Mucosa of rectum (tissue), 2 donors: ENCODE measurements around the gene DLGAP1.

Source experiments
- H3K27ac ChIP-seq, 2 donors: one replicate each; pipeline ENCODE4 v1.7.0; 2013; ENCODE audit warnings: inconsistent platforms in 2 of 2, low read depth in 2 of 2, low read length in 2 of 2
- H3K27me3 ChIP-seq, 2 donors: one replicate each; pipeline ENCODE4 v1.7.0; 2013; ENCODE audit warnings: low read length in 2 of 2; ENCODE audit not compliant: control insufficient read depth in 2 of 2, insufficient read depth in 2 of 2
- H3K36me3 ChIP-seq, 2 donors: one replicate each; pipeline ENCODE4 v1.7.0; 2013; ENCODE audit warnings: low read length in 2 of 2; ENCODE audit not compliant: control insufficient read depth in 2 of 2, insufficient read depth in 2 of 2
- H3K4me1 ChIP-seq, 2 donors: one replicate each; pipeline ENCODE4 v1.7.0; 2013; ENCODE audit warnings: low read length in 2 of 2, mild to moderate bottlenecking in 1 of 2; ENCODE audit not compliant: control insufficient read depth in 2 of 2, insufficient read depth in 2 of 2
- H3K4me3 ChIP-seq, 2 donors: one replicate each; pipeline ENCODE4 v1.7.0; 2013; ENCODE audit warnings: low read length in 2 of 2
- H3K9ac ChIP-seq, 2 donors: one replicate each; pipeline ENCODE4 v1.7.0; 2013; ENCODE audit warnings: low read length in 2 of 2, low read depth in 1 of 2, mild to moderate bottlenecking in 1 of 2
- H3K9me3 ChIP-seq, 2 donors: one replicate each; pipeline ENCODE4 v1.7.0; 2013; ENCODE audit warnings: low read length in 2 of 2; ENCODE audit not compliant: control insufficient read depth in 2 of 2
- donor health status: healthy.
- donor health status: Normal muscosa, but diverticular disease.

The DLGAP1 gene

GRCh38 chr18:3901042-3901441 is 554.1 kb downstream of the DLGAP1 start:
- H3K4me1 ChIP-seq: no peaks in the 10 kb centered on the region
- H3K27ac ChIP-seq: no peak overlapping the region
- no peaks in the 10 kb centered on the region for H3K36me3 ChIP-seq
- no peaks in the 10 kb centered on the region for H3K9me3 ChIP-seq
- no peak overlapping the region for H3K4me3 ChIP-seq
- no peaks in the 10 kb centered on the region for H3K27me3 ChIP-seq
- no peak overlapping the region for H3K9ac ChIP-seq

DNA sequence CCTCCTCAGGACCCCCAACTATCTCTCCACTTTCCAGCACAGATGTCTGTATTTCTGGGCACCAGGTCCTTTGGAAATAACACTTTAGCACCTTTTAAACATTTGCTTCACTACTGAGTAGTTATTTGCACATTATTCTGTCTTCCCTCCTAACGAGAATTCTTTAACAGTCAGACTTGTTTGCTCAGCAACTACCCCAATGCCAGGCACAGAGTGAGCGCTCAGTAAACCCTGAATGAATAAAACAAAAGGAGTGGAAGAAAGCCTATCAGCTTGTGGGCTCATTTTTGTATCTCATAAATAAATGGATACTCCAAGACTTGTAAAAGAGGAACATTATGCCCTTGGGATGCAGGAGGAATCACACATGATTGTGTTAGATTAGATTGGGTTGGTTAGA is 554.8 kb downstream of the DLGAP1 start:
- no peaks in the 10 kb centered on the region for H3K27me3 ChIP-seq
- H3K9me3 ChIP-seq: no peaks in the 10 kb centered on the region
- H3K9ac ChIP-seq: no peak overlapping the region
- no peaks in the 10 kb centered on the region for H3K4me1 ChIP-seq
- H3K36me3 ChIP-seq: no peaks in the 10 kb centered on the region
- no peak overlapping the region for H3K27ac ChIP-seq
- no peak overlapping the region for H3K4me3 ChIP-seq

DNA sequence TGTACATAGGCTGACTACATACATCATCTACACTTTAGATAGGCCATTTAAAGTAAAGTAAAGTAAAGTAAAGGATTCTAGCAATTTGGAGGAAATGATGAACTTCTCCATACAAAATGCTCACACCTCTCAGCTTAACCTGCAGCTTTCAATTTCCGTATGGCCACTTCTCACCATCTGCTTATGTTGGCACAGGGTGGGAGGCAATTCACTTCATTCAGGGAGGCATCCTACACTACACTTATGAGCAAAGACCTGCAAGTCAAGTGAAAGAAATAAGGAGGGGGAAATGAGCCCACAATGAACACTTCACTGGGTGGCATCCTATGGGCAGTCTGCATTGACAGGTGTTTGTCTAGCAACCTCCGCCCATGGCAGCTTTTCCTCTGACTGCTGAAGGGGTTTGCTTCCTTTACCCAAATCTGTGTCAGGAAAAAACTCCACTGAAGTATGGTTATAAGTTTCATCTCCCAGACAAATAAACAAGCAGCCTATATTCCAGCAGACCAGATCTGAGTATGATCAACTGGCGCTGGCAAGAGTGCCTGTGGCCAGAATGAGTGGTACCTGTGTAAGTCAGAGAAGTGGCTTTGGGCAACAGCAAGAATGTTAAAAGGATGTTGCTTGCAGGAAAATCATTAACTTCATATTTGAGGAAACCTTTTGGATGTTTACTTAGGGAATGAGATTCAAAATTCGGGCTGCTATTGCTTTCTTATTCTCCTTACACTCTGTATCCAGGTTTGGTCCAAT is 556.1 kb downstream of the DLGAP1 start:
- Histone ChIP-seq H3K4me3 (no peak overlapping the region), H3K36me3 (no peaks in the 10 kb centered on the region), H3K27me3 (no peaks in the 10 kb centered on the region), H3K4me1 (no peaks in the 10 kb centered on the region), H3K9me3 (no peaks in the 10 kb centered on the region), H3K27ac (no peak overlapping the region), H3K9ac (no peak overlapping the region)

DNA sequence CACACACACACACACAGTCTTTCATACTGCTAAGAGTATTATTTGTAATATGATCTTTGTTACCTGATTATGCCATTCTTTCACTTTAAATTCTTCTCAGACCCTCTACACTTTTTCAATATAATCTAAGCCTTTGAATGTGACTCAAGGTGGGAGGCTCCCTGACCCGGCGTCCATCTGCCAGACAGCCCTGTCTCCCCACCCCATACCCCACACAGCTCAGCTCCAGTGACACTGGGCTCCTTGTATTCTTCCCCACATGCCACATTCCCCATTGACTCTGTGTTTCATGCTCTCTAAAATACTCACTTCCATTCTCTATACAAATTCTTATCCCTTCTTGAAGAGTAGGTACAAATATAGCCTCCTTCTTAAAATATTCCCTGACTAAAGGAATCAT is 563.0 kb downstream of the DLGAP1 start:
- Histone ChIP-seq H3K27me3 (no peaks in the 10 kb centered on the region), H3K4me1 (no peaks in the 10 kb centered on the region), H3K9ac (no peak overlapping the region), H3K36me3 (no peaks in the 10 kb centered on the region), H3K4me3 (no peak overlapping the region), H3K9me3 (no peaks in the 10 kb centered on the region), H3K27ac (no peak overlapping the region)

- H3K4me3 ChIP-seq: no peak overlapping the region
- no peaks in the 10 kb centered on the region for H3K9me3 ChIP-seq
- no peaks in the 10 kb centered on the region for H3K27me3 ChIP-seq
- H3K27ac ChIP-seq: no peak overlapping the region
- H3K4me1 ChIP-seq: no peaks in the 10 kb centered on the region
- no peaks in the 10 kb centered on the region for H3K36me3 ChIP-seq
- no peak overlapping the region for H3K9ac ChIP-seq
These were observed 563.9 kb downstream of the DLGAP1 start for GRCh38 chr18:3891245-3891644.

- Histone ChIP-seq H3K27me3 (no peaks in the 10 kb centered on the region), H3K36me3 (no peaks in the 10 kb centered on the region), H3K4me3 (no peak overlapping the region), H3K9ac (no peak overlapping the region), H3K4me1 (no peaks in the 10 kb centered on the region), H3K9me3 (no peaks in the 10 kb centered on the region), H3K27ac (no peak overlapping the region)
These were observed 565.3 kb downstream of the DLGAP1 start for GRCh38 chr18:3889803-3890202.

DNA sequence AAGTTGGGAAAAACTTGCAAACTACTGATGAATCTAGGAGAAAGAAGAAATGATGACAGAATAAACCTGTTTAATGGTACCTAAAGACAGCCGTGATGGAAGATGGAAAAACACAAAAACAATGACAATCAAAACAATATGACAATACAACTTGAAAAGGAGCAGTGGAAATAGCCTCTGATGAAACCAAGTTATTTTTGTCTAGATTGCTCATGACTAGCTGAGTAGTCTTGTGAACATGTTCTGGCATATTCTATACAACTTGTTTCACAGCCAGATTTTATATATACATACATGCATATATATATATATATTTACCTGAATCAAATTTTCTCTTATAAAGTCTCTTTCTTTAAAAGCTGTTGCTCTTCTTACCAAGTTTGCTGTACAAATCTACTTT is 566.0 kb downstream of the DLGAP1 start:
- Histone ChIP-seq H3K9me3 (no peaks in the 10 kb centered on the region), H3K27ac (no peak overlapping the region), H3K9ac (no peak overlapping the region), H3K4me1 (no peaks in the 10 kb centered on the region), H3K4me3 (no peak overlapping the region), H3K27me3 (no peaks in the 10 kb centered on the region), H3K36me3 (no peaks in the 10 kb centered on the region)

DNA sequence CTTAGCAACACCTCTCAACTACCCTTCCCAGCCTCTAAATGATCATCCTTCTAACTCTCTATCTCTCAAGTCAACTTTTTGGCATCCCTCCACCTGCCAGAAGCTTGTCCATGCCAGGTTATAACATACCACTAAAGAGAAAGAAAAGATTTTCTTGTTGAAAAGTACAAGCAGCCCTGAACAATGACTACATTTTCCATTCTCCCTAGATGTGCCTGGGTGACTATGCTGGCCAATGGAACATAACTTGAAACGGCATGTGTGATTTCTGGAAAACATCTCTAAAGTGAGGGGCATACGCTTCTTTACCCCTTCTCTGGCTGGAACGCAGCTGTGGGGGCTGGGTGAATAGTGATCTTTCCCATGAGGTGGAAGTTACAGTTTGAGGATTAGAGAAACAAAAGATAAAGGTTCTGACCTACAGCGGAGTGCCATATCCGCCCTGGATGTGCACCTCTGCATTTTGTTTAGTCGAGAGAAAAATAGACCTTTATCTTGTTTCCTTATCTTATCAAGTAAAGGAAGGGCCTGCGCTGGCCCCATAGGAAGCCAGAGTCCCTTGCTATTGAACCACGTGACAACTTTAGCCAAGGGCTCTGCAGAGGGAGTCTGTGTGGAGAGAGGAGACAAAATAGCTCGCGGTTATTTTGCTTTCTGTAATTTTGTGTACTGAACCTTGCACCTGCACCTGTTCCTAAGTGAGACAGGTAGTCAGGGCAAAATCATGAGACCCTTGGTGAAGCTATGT is 568.4 kb downstream of the DLGAP1 start:
- H3K9me3 ChIP-seq: no peaks in the 10 kb centered on the region
- no peak overlapping the region for H3K9ac ChIP-seq
- no peaks in the 10 kb centered on the region for H3K36me3 ChIP-seq
- no peaks in the 10 kb centered on the region for H3K27me3 ChIP-seq
- H3K27ac ChIP-seq: no peak overlapping the region
- no peak overlapping the region for H3K4me3 ChIP-seq
- no peaks in the 10 kb centered on the region for H3K4me1 ChIP-seq

DNA sequence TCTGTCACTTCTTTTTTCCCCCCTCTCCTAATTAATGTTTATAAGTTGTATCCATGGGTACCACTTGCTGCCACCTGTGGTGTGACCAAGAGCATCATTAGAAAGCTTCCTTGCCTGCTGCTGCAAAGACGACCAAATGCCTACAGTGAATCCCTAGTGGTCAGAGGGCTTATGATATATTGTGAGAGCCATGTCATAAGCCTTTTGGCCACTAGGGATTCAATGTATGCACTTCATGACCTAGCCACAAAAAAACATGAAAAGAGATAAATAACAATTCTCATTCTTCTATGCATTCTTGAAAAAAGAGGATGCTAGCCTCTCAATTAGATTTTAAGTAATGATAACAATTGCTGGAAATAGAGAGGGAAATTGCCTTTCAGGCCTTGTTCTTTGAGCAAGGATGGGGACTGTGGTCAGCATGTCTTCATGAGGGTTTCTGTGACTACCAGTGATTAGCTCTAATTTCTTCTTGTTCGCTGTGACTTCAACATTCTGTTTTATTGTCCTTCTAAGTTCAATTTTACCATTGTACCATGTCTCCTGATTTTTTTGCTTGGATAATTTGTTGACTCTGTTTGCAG is 569.8 kb downstream of the DLGAP1 start:
- H3K27ac ChIP-seq: no peak overlapping the region
- H3K4me3 ChIP-seq: no peak overlapping the region
- no peaks in the 10 kb centered on the region for H3K4me1 ChIP-seq
- H3K9me3 ChIP-seq: no peaks in the 10 kb centered on the region
- H3K9ac ChIP-seq: no peak overlapping the region
- no peaks in the 10 kb centered on the region for H3K36me3 ChIP-seq
- H3K27me3 ChIP-seq: no peaks in the 10 kb centered on the region

DNA sequence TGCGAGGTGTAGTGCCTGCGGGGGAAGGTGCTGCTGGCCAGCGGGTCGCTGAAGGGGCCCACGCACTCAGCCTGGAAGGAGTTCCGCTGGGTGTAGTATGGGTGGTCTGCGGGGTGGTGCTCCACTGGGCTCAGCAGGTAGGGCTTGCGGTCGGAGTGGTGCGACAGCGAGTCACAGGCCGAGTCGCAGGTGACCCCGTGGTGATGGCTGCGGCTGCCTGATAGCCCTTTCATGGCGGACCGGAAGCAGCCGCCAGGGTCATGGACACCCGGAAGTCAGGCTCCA is 575.3 kb downstream of the DLGAP1 start:
- Histone ChIP-seq H3K36me3 (no peaks in the 10 kb centered on the region), H3K27me3 (peaks cover 0 to 3% of the 10 kb centered on the region in 2 donors), H3K9me3 (no peaks in the 10 kb centered on the region), H3K9ac (no peak overlapping the region), H3K27ac (no peak overlapping the region), H3K4me1 (no peaks in the 10 kb centered on the region), H3K4me3 (no peak overlapping the region)
